ENCODE data around the gene TMTC3.

GRCh38 chr12:88163371-88163770 is 21.3 kb downstream of the TMTC3 start:
- TF ChIP-seq FOXA1 (IDR thresholded peaks at IDR 0.05) (no peak), CTCF (IDR thresholded peaks at IDR 0.05; ENCODE audit: low read depth, low read length, missing input control) (no peak), TAF1 (conservative IDR thresholded peaks at IDR 0.05) (no peak), FOXA2 (IDR thresholded peaks at IDR 0.05) (no peak), ZBTB33 (IDR thresholded peaks at IDR 0.05) (no peak), GABPA (IDR thresholded peaks at IDR 0.05 in 1 of 2, conservative IDR thresholded peaks at IDR 0.05 in 1 of 2) (no peak), MAX (IDR thresholded peaks at IDR 0.05) (no peak), RXRA (IDR thresholded peaks at IDR 0.05) (no peak), REST (IDR thresholded peaks at IDR 0.05) (no peak), ATF3 (IDR thresholded peaks at IDR 0.05) (no peak), SP1 (IDR thresholded peaks at IDR 0.05) (no peak), HNF4A (conservative IDR thresholded peaks at IDR 0.05) (no peak)

All from liver (tissue), 3 donors.